ENCODE results near the gene N4BP2. TPM values are rescaled to one million over a fixed set of nuclear protein-coding genes. Genes with fewer than 3 reads are reported as not detected.
A peak's percentile ranks its signal among the peaks of the same experiment; 100 is the strongest.

The N4BP2 gene
- total RNA-seq, 1 experiment from 2014 or later = 31.7 TPM

GRCh38 chr4:40195182-40196177, 138.8 kb downstream of the N4BP2 start:
- peak overlapping the region; percentile 99 for H3K27ac Mint-ChIP-seq
- TF ChIP-seq ZNF121 (CRISPR knock-in tag; IDR thresholded peaks at IDR 0.05) (peak; percentile 97), NFATC4 (CRISPR knock-in tag; IDR thresholded peaks at IDR 0.05) (no peak), OVOL2 (CRISPR knock-in tag; IDR thresholded peaks at IDR 0.05; ENCODE audit: borderline replicate concordance) (no peak), GTF2I (CRISPR knock-in tag; conservative IDR thresholded peaks at IDR 0.05) (peak; percentile 73; the same call in 1 of the 2 replicates), NR2C2 (CRISPR knock-in tag; IDR thresholded peaks at IDR 0.05) (no peak), ZNF512 (CRISPR knock-in tag; IDR thresholded peaks at IDR 0.05; ENCODE audit: borderline replicate concordance) (peak; percentile 64; the same call in 1 of the 2 replicates)
- no peaks in the 10 kb centered on the region; the same call in 1 of the 2 replicates for H3K9me3 Mint-ChIP-seq
- no peaks in the 10 kb centered on the region for H3K36me3 Mint-ChIP-seq
- ChIA-PET CTCF (interaction anchor here (1.0 kb wide), 1 partner anchor 114 kb away, joined by 4 read pairs; no protein-coding TSS in a partner anchor), POLR2A (no interaction called here)
- DNase-seq (ENCODE audit: low spot score) (no peak), ATAC-seq (no peak)
- H3K4me1 Mint-ChIP-seq = peaks cover 88% of the 10 kb centered on the region
- H3K27me3 Mint-ChIP-seq (ENCODE audit: low read depth) = no peaks in the 10 kb centered on the region
- no peak overlapping the region for H3K4me3 Mint-ChIP-seq

- Mint-ChIP-seq H3K36me3 (no peaks in the 10 kb centered on the region), H3K9me3 (no peaks in the 10 kb centered on the region; the same call in 1 of the 2 replicates), H3K27me3 (ENCODE audit: low read depth) (no peaks in the 10 kb centered on the region), H3K4me1 (peaks cover 88% of the 10 kb centered on the region), H3K27ac (peak overlapping the region; percentile 99), H3K4me3 (peak overlapping the region; percentile 60)
- CTCF ChIA-PET = no interaction called here
- no peak for TF ChIP-seq ETV6 (CRISPR knock-in tag; IDR thresholded peaks at IDR 0.05)
- no peak for TF ChIP-seq ZNF423 (CRISPR knock-in tag; IDR thresholded peaks at IDR 0.05)
- no peak for TF ChIP-seq MXD4 (CRISPR knock-in tag; IDR thresholded peaks at IDR 0.05; ENCODE audit: borderline replicate concordance)
- POLR2A ChIA-PET = no interaction called here
- peak; percentile 32 for DNase-seq (ENCODE audit: low spot score)
- peak; percentile 24 for ATAC-seq
These were observed 139.6 kb downstream of the N4BP2 start for GRCh38 chr4:40196272-40196671.

DNA sequence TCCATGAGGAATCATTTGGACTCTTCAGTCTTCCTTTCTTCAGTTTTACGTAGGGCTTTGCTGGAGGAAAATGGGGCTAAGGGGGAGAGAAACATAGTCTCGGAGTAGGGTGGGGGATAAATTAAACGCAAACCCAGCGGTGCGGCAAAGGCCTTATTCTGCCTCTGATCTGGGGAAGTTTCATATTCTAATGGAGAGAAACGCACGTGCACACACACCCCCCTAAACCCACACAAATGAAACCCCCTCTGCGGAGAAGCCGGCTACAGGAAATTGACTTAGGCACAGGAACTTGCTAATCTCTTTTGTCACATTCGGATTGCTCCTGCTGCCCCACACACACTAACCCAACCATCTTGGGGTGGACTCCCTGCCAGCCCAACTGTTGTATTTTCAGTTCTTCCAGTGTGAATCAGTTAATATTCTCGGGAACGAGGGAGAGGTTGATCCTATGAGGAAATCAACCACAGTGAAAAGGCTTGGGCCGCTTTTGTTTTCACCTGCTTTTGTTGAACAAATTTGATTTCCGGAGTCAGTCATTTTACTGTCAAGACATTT, 140.2 kb downstream of the N4BP2 start, which contains the start of gene RHOH:
RHOH (plus strand) TSS at position 308 of the 558 bp plus-strand sequence. CDS start 46,356 bp downstream, outside the sequence.
- Mint-ChIP-seq H3K4me1 (peaks cover 83% of the 10 kb centered on the region), H3K27ac (peak within 1 kb of the TSS; percentile 99), H3K9me3 (no peaks in the 10 kb centered on the region; the same call in 1 of the 2 replicates), H3K27me3 (ENCODE audit: low read depth) (no peaks in the 10 kb centered on the region), H3K36me3 (no peaks in the 10 kb centered on the region), H3K4me3 (peak within 1 kb of the TSS; percentile 60)
- DNase-seq (ENCODE audit: low spot score) = no peak
- peak; percentile 55 for ATAC-seq
- ChIA-PET POLR2A (no interaction called here), CTCF (interaction anchor here (1.0 to 2.2 kb wide), 2 partner anchors 8 to 121 kb away, joined by 4 to 5 read pairs; no protein-coding TSS in a partner anchor)
- TF ChIP-seq, protein P1, sequence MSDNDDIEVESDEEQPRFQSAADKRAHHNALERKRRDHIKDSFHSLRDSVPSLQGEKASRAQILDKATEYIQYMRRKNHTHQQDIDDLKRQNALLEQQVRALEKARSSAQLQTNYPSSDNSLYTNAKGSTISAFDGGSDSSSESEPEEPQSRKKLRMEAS (CRISPR knock-in tag; IDR thresholded peaks at IDR 0.05) = peak; percentile 58; the same call in 1 of the 2 replicates
- TF ChIP-seq, protein P2, sequence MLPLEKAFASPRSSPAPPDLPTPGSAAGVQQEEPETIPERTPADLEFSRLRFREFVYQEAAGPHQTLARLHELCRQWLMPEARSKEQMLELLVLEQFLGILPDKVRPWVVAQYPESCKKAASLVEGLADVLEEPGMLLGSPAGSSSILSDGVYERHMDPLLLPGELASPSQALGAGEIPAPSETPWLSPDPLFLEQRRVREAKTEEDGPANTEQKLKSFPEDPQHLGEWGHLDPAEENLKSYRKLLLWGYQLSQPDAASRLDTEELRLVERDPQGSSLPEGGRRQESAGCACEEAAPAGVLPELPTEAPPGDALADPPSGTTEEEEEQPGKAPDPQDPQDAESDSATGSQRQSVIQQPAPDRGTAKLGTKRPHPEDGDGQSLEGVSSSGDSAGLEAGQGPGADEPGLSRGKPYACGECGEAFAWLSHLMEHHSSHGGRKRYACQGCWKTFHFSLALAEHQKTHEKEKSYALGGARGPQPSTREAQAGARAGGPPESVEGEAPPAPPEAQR (CRISPR knock-in tag; IDR thresholded peaks at IDR 0.05) = no peak
- TF ChIP-seq, protein P3, sequence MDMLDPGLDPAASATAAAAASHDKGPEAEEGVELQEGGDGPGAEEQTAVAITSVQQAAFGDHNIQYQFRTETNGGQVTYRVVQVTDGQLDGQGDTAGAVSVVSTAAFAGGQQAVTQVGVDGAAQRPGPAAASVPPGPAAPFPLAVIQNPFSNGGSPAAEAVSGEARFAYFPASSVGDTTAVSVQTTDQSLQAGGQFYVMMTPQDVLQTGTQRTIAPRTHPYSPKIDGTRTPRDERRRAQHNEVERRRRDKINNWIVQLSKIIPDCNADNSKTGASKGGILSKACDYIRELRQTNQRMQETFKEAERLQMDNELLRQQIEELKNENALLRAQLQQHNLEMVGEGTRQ (CRISPR knock-in tag; IDR thresholded peaks at IDR 0.05) = no peak
- TF ChIP-seq ZNF416 (CRISPR knock-in tag; IDR thresholded peaks at IDR 0.05) (no peak), ZNF423 (CRISPR knock-in tag; IDR thresholded peaks at IDR 0.05) (no peak), ETV6 (CRISPR knock-in tag; IDR thresholded peaks at IDR 0.05) (peak; percentile 80), NR1H2 (CRISPR knock-in tag; IDR thresholded peaks at IDR 0.05) (no peak), MYBL2 (CRISPR knock-in tag; IDR thresholded peaks at IDR 0.05) (no peak), HMGA2 (CRISPR knock-in tag; IDR thresholded peaks at IDR 0.05) (no peak), SP1 (CRISPR knock-in tag; conservative IDR thresholded peaks at IDR 0.05) (no peak)
- TF ChIP-seq, protein P4, sequence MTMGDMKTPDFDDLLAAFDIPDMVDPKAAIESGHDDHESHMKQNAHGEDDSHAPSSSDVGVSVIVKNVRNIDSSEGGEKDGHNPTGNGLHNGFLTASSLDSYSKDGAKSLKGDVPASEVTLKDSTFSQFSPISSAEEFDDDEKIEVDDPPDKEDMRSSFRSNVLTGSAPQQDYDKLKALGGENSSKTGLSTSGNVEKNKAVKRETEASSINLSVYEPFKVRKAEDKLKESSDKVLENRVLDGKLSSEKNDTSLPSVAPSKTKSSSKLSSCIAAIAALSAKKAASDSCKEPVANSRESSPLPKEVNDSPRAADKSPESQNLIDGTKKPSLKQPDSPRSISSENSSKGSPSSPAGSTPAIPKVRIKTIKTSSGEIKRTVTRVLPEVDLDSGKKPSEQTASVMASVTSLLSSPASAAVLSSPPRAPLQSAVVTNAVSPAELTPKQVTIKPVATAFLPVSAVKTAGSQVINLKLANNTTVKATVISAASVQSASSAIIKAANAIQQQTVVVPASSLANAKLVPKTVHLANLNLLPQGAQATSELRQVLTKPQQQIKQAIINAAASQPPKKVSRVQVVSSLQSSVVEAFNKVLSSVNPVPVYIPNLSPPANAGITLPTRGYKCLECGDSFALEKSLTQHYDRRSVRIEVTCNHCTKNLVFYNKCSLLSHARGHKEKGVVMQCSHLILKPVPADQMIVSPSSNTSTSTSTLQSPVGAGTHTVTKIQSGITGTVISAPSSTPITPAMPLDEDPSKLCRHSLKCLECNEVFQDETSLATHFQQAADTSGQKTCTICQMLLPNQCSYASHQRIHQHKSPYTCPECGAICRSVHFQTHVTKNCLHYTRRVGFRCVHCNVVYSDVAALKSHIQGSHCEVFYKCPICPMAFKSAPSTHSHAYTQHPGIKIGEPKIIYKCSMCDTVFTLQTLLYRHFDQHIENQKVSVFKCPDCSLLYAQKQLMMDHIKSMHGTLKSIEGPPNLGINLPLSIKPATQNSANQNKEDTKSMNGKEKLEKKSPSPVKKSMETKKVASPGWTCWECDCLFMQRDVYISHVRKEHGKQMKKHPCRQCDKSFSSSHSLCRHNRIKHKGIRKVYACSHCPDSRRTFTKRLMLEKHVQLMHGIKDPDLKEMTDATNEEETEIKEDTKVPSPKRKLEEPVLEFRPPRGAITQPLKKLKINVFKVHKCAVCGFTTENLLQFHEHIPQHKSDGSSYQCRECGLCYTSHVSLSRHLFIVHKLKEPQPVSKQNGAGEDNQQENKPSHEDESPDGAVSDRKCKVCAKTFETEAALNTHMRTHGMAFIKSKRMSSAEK (CRISPR knock-in tag; IDR thresholded peaks at IDR 0.05; ENCODE audit: borderline replicate concordance) = no peak
- TF ChIP-seq, protein P5, sequence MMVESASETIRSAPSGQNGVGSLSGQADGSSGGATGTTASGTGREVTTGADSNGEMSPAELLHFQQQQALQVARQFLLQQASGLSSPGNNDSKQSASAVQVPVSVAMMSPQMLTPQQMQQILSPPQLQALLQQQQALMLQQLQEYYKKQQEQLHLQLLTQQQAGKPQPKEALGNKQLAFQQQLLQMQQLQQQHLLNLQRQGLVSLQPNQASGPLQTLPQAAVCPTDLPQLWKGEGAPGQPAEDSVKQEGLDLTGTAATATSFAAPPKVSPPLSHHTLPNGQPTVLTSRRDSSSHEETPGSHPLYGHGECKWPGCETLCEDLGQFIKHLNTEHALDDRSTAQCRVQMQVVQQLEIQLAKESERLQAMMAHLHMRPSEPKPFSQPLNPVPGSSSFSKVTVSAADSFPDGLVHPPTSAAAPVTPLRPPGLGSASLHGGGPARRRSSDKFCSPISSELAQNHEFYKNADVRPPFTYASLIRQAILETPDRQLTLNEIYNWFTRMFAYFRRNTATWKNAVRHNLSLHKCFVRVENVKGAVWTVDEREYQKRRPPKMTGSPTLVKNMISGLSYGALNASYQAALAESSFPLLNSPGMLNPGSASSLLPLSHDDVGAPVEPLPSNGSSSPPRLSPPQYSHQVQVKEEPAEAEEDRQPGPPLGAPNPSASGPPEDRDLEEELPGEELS (CRISPR knock-in tag; IDR thresholded peaks at IDR 0.05) = peak; percentile 40; the same call in 1 of the 2 replicates

Measured in WTC11 (cell line).